ENCODE measurements around the gene MAPKAPK3.
A peak's percentile ranks its signal among the peaks of the same experiment; 100 is the strongest.

MAPKAPK3 gene

GRCh38 chr3:50609763-50610085, 7.2 kb upstream of the MAPKAPK3 start:
- DNase-seq: peak; percentile 23

GRCh38 chr3:50610181-50610971, 6.6 kb upstream of the MAPKAPK3 start:
- peak; percentile 67 for DNase-seq

- DNase-seq: no peak
These were observed 5.9 kb upstream of the MAPKAPK3 start for GRCh38 chr3:50610992-50611463.

- peak; percentile 99 for DNase-seq
These were observed 5.3 kb upstream of the MAPKAPK3 start, which contains the start of gene CISH for GRCh38 chr3:50611464-50612233. CISH (minus strand) TSS chr3:50611774; CDS start chr3:50611650, 124 bp downstream.

- DNase-seq: no peak
These were observed 4.6 kb upstream of the MAPKAPK3 start for GRCh38 chr3:50612234-50612882.

GRCh38 chr3:50612970-50613846, 3.7 kb upstream of the MAPKAPK3 start:
- DNase-seq: no peak

GRCh38 chr3:50615190-50615589, 1.8 kb upstream of the MAPKAPK3 start:
- DNase-seq: no peak

GRCh38 chr3:50616003-50616769, 765 bp upstream of the MAPKAPK3 start:
- DNase-seq: peak; percentile 88

GRCh38 chr3:50616770-50617095, 218 bp upstream of the MAPKAPK3 start:
- DNase-seq: peak; percentile 95

- no peak for DNase-seq
These were observed 1.0 kb downstream of the MAPKAPK3 start for GRCh38 chr3:50617911-50618481.

- DNase-seq: no peak
These were observed 3.5 kb downstream of the MAPKAPK3 start for GRCh38 chr3:50620420-50620819.

- DNase-seq: no peak
These were observed 3.9 kb downstream of the MAPKAPK3 start for GRCh38 chr3:50620820-50621219.

GRCh38 chr3:50622881-50623280, 5.9 kb downstream of the MAPKAPK3 start:
- no peak for DNase-seq

GRCh38 chr3:50623840-50624474, 7.0 kb downstream of the MAPKAPK3 start:
- peak; percentile 72 for DNase-seq

GRCh38 chr3:50624634-50625033, 7.7 kb downstream of the MAPKAPK3 start:
- no peak for DNase-seq

GRCh38 chr3:50625231-50626182, 8.6 kb downstream of the MAPKAPK3 start:
- DNase-seq: no peak

GRCh38 chr3:50626401-50626800, 9.4 kb downstream of the MAPKAPK3 start:
- no peak for DNase-seq

GRCh38 chr3:50627407-50628051, 10.6 kb downstream of the MAPKAPK3 start:
- DNase-seq: peak; percentile 46

GRCh38 chr3:50628601-50629000, 11.7 kb downstream of the MAPKAPK3 start:
- DNase-seq: no peak
